Activated CD4-positive, alpha-beta T cell treated with anti-CD3 and anti-CD28 coated beads, Interleukin-2, amount 10 ng/mL, durations not matched to agents 24 days and 14 days (primary cell): ENCODE results near the gene WEE1. TPM values are rescaled to one million over a fixed set of nuclear protein-coding genes. Genes with fewer than 3 reads are reported as not detected.

Experiments used
- DNase-seq: peaks from one replicate; pipeline ENCODE4 v3.0.0; 2022
- H3K27ac Mint-ChIP-seq: one replicate; pipeline ENCODE4 v1.8.0; 2022; ENCODE audit warnings: mild to moderate bottlenecking, mixed read lengths
- H3K27me3 Mint-ChIP-seq: one replicate; pipeline ENCODE4 v1.8.0; 2022; ENCODE audit warnings: mixed read lengths
- H3K36me3 Mint-ChIP-seq: one replicate; pipeline ENCODE4 v1.8.0; 2022; ENCODE audit warnings: low read depth, mild to moderate bottlenecking, mixed read lengths
- H3K4me1 Mint-ChIP-seq: one replicate; pipeline ENCODE4 v1.8.0; 2021; ENCODE audit warnings: mixed read lengths
- H3K4me3 Mint-ChIP-seq: one replicate; pipeline ENCODE4 v1.8.0; 2022; ENCODE audit warnings: mild to moderate bottlenecking, moderate library complexity, mixed read lengths
- H3K9me3 Mint-ChIP-seq: one replicate; pipeline ENCODE4 v1.8.0; 2021; ENCODE audit warnings: mixed read lengths
- intact Hi-C: fragments of 100-400 bp; cut with micrococcal nuclease; formaldehyde crosslinking; loops from one replicate; pipeline ENCODE4 v1.15.1; 2023
- total RNA-seq: library from RNA; stranded (reverse); gene quantifications from 2 replicates; pipeline ENCODE4 v1.2.3, GENCODE V29; 2022

The WEE1 gene
- 55.5 and 57.7 TPM in 2 replicates for total RNA-seq

DNA sequence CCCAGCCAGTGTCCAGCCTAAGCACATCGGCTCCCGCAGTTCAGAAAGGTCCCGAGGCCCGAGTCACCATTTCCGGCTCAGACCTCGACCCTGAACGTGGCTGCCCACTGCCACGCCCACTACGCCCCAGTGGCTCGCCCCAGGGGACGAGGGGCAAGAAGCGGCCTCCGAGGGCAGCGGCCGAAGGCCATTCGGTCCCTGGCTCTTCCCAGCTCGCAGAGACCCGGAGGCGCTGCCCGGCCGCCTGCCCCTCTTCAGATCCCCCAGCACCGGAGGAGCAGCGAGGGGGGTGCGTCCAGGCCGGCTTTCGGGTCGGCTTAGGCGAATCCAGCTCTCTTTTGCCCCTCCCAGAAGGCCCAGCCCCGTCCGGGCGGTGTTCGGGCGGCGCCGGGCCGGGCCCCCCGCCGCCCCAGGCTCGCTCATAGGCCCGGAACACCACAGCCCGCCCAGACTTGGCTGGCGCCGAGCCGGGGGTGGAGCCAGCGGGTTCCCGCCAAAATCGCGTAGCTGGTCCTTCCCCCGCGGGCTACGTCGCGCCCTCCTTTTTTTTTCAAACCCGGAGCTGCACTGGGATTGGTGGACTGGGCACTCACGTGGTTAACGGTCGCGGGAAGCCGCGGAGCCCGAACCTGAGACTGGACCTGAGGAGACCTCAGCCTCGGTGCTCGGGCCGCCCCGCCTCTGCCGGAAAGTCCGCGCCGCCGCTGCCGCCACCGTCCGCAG is at the start of gene WEE1:
WEE1 (plus strand) TSS at position 619 of the 723 bp plus-strand sequence. CDS start 264 bp downstream, outside the sequence.
- peaks cover 29% of the 10 kb centered on the region for H3K36me3 Mint-ChIP-seq
- peak within 1 kb of the TSS; percentile 96 for H3K4me3 Mint-ChIP-seq
- peaks cover 6% of the 10 kb centered on the region for H3K27me3 Mint-ChIP-seq
- no peaks in the 10 kb centered on the region for H3K9me3 Mint-ChIP-seq
- H3K27ac Mint-ChIP-seq, result peak within 1 kb of the TSS; percentile 93
- DNase-seq, result peak; percentile 100
- H3K4me1 Mint-ChIP-seq, result peaks cover 30% of the 10 kb centered on the region
- intact Hi-C loops, result loop anchor here (1.0 to 10.0 kb wide), 10 partner anchors 27 to 888 kb away; partner anchors contain the start of genes ADM, DENND5A, IPO7 and RPL27A

GRCh38 chr11:9524001-9524400 is 49.5 kb upstream of the WEE1 start:
- Mint-ChIP-seq H3K4me1 (no peaks in the 10 kb centered on the region), H3K36me3 (peaks cover 35% of the 10 kb centered on the region), H3K27me3 (no peaks in the 10 kb centered on the region), H3K9me3 (no peaks in the 10 kb centered on the region), H3K27ac (no peak overlapping the region), H3K4me3 (no peak overlapping the region)
- no peak for DNase-seq
- intact Hi-C loops, result no loop called here

DNA sequence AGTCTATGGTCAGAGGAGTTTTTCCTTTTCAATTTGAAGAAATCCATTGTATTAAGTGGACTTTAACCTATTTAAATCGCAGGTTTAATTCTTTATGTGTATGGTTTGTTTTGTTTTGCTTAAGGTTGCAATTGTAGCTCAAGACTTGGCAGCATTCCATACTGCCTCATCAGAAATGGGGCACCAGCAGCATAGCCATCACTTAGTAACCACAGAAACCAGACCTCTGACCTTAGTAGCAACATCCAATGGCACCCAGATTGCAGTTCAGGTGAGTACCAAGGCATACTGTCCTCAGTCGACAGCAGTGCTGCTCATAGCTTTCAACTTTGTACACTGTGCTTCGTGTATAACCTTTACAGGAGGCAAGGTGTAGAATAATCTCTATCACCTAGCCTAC is 48.4 kb upstream of the WEE1 start:
- H3K4me1 Mint-ChIP-seq, result no peaks in the 10 kb centered on the region
- H3K27me3 Mint-ChIP-seq, result no peaks in the 10 kb centered on the region
- H3K9me3 Mint-ChIP-seq, result no peaks in the 10 kb centered on the region
- intact Hi-C loops, result no loop called here
- H3K36me3 Mint-ChIP-seq, result peaks cover 31% of the 10 kb centered on the region
- H3K4me3 Mint-ChIP-seq, result no peak overlapping the region
- no peak overlapping the region for H3K27ac Mint-ChIP-seq
- no peak for DNase-seq

- H3K36me3 Mint-ChIP-seq, result peaks cover 26% of the 10 kb centered on the region
- DNase-seq, result no peak
- H3K27ac Mint-ChIP-seq, result no peak overlapping the region
- H3K4me1 Mint-ChIP-seq, result no peaks in the 10 kb centered on the region
- no peak overlapping the region for H3K4me3 Mint-ChIP-seq
- intact Hi-C loops, result no loop called here
- H3K9me3 Mint-ChIP-seq, result no peaks in the 10 kb centered on the region
- no peaks in the 10 kb centered on the region for H3K27me3 Mint-ChIP-seq
Observed at GRCh38 chr11:9527481-9528135, 45.9 kb upstream of the WEE1 start.

DNA sequence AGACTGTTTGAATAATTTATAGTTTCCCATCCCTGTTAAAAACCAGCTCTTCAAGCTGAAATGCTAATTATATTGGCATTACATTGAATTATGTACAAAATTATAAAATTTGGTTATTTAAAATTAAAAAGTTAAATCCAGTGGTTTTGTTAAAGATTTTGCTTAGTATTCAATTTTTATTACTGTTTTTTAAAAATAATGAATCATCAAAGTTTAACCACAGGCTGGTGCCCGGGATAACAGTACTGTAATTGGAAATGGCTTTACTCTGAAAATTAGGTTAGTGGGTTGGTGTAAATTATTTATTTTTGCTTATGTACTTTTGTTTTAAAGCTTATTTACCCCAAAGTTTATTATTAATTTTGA is 45.4 kb upstream of the WEE1 start:
- Mint-ChIP-seq H3K27me3 (no peaks in the 10 kb centered on the region), H3K36me3 (peaks cover 24% of the 10 kb centered on the region), H3K4me1 (no peaks in the 10 kb centered on the region), H3K9me3 (no peaks in the 10 kb centered on the region), H3K4me3 (no peak overlapping the region), H3K27ac (no peak overlapping the region)
- intact Hi-C loops, result no loop called here
- no peak for DNase-seq

DNA sequence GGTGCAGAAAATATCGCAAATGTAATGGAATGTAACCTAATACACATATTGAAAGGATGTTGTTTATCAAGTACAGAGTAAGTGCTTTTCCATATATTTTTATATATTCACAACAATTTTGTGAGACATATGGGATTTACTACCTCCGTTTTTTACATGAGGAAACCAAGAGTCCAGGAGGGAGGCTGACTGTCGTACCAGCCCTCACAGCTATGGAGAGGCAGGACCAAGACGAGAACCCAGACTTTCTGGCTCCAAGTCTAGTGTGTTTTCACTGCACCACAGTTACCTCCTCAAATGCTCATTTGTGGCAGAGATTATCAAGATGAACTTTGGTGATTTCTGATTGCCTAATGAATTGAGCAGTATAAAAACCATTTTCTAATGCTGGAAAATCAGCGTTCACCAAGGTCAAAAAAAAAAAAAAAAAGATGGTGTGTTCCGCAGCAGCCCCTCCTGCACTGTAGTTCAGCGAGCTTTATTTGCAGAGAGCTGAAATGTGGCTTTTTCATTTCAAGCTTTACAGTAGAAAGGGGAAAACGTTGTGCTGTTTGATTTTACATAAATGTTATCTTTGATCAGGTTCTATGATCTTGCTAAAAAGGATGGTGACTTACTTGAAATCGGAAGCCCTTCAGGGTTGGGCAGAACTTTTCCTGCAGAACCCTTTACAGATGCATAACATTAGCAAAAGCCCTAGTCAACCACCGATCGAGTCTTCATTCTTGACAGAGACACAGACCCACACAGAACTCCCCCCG is 44.7 kb upstream of the WEE1 start:
- no peak overlapping the region for H3K27ac Mint-ChIP-seq
- peaks cover 23% of the 10 kb centered on the region for H3K36me3 Mint-ChIP-seq
- no peaks in the 10 kb centered on the region for H3K27me3 Mint-ChIP-seq
- intact Hi-C loops, result no loop called here
- H3K9me3 Mint-ChIP-seq, result no peaks in the 10 kb centered on the region
- no peak overlapping the region for H3K4me3 Mint-ChIP-seq
- DNase-seq, result no peak
- H3K4me1 Mint-ChIP-seq, result no peaks in the 10 kb centered on the region

- no peaks in the 10 kb centered on the region for H3K27me3 Mint-ChIP-seq
- no peak overlapping the region for H3K4me3 Mint-ChIP-seq
- H3K36me3 Mint-ChIP-seq, result peaks cover 23% of the 10 kb centered on the region
- intact Hi-C loops, result no loop called here
- H3K27ac Mint-ChIP-seq, result no peak overlapping the region
- no peaks in the 10 kb centered on the region for H3K9me3 Mint-ChIP-seq
- H3K4me1 Mint-ChIP-seq, result no peaks in the 10 kb centered on the region
- DNase-seq, result no peak
Observed at GRCh38 chr11:9529334-9529650, 44.2 kb upstream of the WEE1 start.

DNA sequence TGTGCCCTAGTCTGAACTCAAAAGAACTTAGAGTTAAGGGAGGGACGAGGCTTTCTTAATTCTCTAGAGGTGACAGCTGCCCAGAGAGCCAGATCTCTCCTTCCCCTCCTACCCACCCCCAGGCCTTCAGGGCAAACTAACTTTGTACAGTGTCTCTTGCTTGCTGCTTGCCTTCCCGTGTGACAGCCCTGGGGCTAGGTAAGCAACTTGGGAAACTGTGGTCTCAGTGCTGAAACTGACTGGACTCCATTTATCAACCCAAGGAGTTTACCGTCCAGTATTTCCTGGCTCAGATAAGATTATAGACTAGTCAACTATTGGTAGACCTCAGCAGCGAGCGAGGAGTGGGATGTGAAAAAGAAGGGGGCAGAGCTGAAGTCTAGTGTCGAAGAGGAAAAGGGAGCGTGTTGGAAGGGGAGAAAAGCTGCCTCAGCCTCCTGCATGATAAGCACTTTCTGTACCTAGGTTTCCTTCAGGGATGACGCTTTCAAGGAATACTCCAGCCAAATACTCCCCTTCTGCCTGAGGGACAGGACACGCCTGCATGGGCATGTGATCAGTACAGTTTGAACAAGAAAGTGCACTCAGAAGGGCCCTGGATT is 43.3 kb upstream of the WEE1 start:
- no peak for DNase-seq
- Mint-ChIP-seq H3K4me3 (no peak overlapping the region), H3K27ac (no peak overlapping the region), H3K36me3 (peaks cover 20% of the 10 kb centered on the region), H3K9me3 (no peaks in the 10 kb centered on the region), H3K27me3 (no peaks in the 10 kb centered on the region), H3K4me1 (no peaks in the 10 kb centered on the region)
- intact Hi-C loops, result loop anchor here (10.0 kb wide), 2 partner anchors 445 to 775 kb away; partner anchors contain the start of gene ADM

DNA sequence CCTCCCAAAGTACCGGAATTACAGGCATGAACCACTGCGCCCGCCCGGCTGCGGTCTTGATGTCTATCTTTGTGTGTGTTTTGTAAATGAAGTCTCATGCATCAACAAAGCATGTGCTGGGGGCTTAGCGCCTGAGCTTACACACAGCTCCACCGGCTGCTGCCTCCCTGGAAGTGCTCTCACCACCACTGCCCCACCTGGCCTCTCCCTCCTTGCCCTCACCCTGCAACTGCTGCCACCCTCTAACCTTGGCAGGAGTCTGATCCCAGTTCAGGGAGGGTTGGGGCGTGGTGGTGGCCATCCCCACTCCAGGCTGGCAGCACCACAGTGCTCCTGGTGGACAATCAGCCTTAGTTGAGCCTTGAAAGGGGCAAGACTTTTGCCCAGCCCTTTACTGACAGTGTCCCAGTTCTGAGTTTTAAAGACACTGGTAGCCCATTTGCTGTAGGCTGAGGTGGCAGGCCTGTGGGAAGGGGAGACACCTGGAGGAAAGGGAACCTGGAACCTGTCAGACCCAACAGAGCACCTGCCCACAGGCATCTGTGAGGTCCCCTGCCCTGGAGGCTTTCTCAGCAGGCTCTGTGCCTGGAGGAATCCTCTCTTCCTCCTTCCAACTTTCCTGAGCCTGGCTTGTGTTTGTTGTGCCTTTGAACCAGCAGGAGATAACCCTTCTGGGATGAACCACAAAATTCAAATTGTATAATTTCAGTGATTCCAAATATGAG is 42.4 kb upstream of the WEE1 start:
- Mint-ChIP-seq H3K4me1 (no peaks in the 10 kb centered on the region), H3K9me3 (no peaks in the 10 kb centered on the region), H3K27me3 (no peaks in the 10 kb centered on the region), H3K36me3 (peaks cover 15% of the 10 kb centered on the region), H3K4me3 (no peak overlapping the region), H3K27ac (no peak overlapping the region)
- no peak for DNase-seq
- intact Hi-C loops, result loop anchor here (10.0 kb wide), 2 partner anchors 444 to 774 kb away; partner anchors contain the start of gene ADM

DNA sequence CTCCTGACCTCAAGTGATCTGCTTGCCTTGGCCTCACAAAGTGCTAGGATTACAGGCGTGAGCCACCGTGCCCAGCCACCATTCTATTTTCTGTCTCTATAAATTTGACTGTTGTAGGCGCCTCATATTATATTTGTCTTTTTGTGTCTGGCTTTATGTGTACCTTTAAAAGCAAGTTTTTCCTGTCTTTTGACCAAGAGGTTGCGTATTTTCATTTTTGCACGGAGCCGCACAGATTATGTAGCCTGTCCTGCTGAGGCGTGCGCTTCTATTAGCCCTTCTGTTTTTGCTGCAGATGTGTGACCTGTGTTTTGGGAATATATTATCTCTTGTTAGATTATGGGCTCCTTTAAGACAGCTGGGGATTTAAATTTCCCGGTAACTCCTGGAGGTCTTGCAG is 40.4 kb upstream of the WEE1 start:
- DNase-seq, result no peak
- H3K27me3 Mint-ChIP-seq, result no peaks in the 10 kb centered on the region
- H3K36me3 Mint-ChIP-seq, result peaks cover 2% of the 10 kb centered on the region
- no peak overlapping the region for H3K4me3 Mint-ChIP-seq
- H3K9me3 Mint-ChIP-seq, result no peaks in the 10 kb centered on the region
- H3K27ac Mint-ChIP-seq, result no peak overlapping the region
- no peaks in the 10 kb centered on the region for H3K4me1 Mint-ChIP-seq
- intact Hi-C loops, result loop anchor here (10.0 kb wide), 2 partner anchors 442 to 772 kb away; partner anchors contain the start of gene ADM

- no peak overlapping the region for H3K4me3 Mint-ChIP-seq
- H3K27ac Mint-ChIP-seq, result no peak overlapping the region
- H3K9me3 Mint-ChIP-seq, result no peaks in the 10 kb centered on the region
Observed at GRCh38 chr11:9533736-9534473, 39.6 kb upstream of the WEE1 start.

GRCh38 chr11:9535189-9535781 is 38.2 kb upstream of the WEE1 start:
- Mint-ChIP-seq H3K4me1 (no peaks in the 10 kb centered on the region), H3K27ac (no peak overlapping the region), H3K9me3 (no peaks in the 10 kb centered on the region), H3K36me3 (no peaks in the 10 kb centered on the region), H3K27me3 (no peaks in the 10 kb centered on the region), H3K4me3 (no peak overlapping the region)
- intact Hi-C loops, result loop anchor here (1.0 to 10.0 kb wide), 5 partner anchors 38 to 770 kb away; partner anchors contain the start of genes ADM and WEE1
- DNase-seq, result peak; percentile 93

More at GRCh38 chr11:9533736-9534473, 39.6 kb upstream of the WEE1 start:
- no peaks in the 10 kb centered on the region for H3K36me3 Mint-ChIP-seq
- H3K4me1 Mint-ChIP-seq, result no peaks in the 10 kb centered on the region
- no peak for DNase-seq
- intact Hi-C loops, result loop anchor here (2.0 to 10.0 kb wide), 3 partner anchors 39 to 771 kb away; partner anchors contain the start of genes ADM and WEE1
- H3K27me3 Mint-ChIP-seq, result no peaks in the 10 kb centered on the region
